OCI-LY3 (cell line): ENCODE measurements around the gene CELF1.

ENCODE experiments used
- H2AFZ ChIP-seq: fragments of 200-600, 300-600 bp; shearing (Covaris generic); 2 replicates; pipeline ENCODE4 v1.6.0; 2014; ENCODE audit warnings: antibody characterized with exemption, low read depth, low read length
- H3K27ac ChIP-seq: fragments of 200-600, 300-600 bp; sonication (generic); 2 replicates; pipeline ENCODE4 v1.5.1; 2014; ENCODE audit warnings: mild to moderate bottlenecking, low read length, moderate library complexity, mixed read lengths
- H3K27me3 ChIP-seq: fragments of 200-600, 300-600 bp; sonication (generic); 2 replicates; pipeline ENCODE4 v1.6.1; 2014; ENCODE audit warnings: low read depth, low read length, mixed read lengths
- H3K36me3 ChIP-seq: fragments of 200-600, 300-600 bp; sonication (generic); replicated peaks from 2 replicates; pipeline ENCODE3; 2014; ENCODE audit warnings: low read depth, low read length, mixed read lengths
- H3K4me1 ChIP-seq: fragments of 300-600, 200-600 bp; sonication (generic); 2 replicates; pipeline ENCODE4 v1.6.1; 2014; ENCODE audit warnings: low read length, mixed read lengths
- H3K4me2 ChIP-seq: fragments of 200-600, 300-600 bp; sonication (generic); 2 replicates; pipeline ENCODE4 v1.6.1; 2014; ENCODE audit warnings: low read length, mixed read lengths
- H3K4me3 ChIP-seq: fragments of 300-600, 200-600 bp; sonication (generic); 2 replicates; pipeline ENCODE4 v1.5.1; 2014; ENCODE audit warnings: antibody characterized with exemption, mild to moderate bottlenecking, low read length, moderate library complexity
- H3K79me2 ChIP-seq: fragments of 300-600, 200-600 bp; shearing (Covaris generic); 2 replicates; pipeline ENCODE4 v1.6.1; 2014; ENCODE audit warnings: mild to moderate bottlenecking, low read length, mixed read lengths
- H3K9ac ChIP-seq: fragments of 300-600, 200-600 bp; shearing (Covaris generic); 2 replicates; pipeline ENCODE4 v1.6.0; 2014; ENCODE audit warnings: mild to moderate bottlenecking, low read length, moderate library complexity
- H3K9me3 ChIP-seq: fragments of 200-600, 300-600 bp; shearing (Covaris generic); 2 replicates; pipeline ENCODE4 v1.6.1; 2014; ENCODE audit warnings: low read length, mixed read lengths; ENCODE audit not compliant: insufficient read depth
- H4K20me1 ChIP-seq: fragments of 200-600, 300-600 bp; sonication (generic); 2 replicates; pipeline ENCODE4 v1.6.1; 2016; ENCODE audit warnings: low read length, mixed read lengths; ENCODE audit not compliant: insufficient read depth
- CTCF ChIP-seq: fragments of 200-600, 300-600 bp; sonication (generic); IDR thresholded peaks from 2 replicates; pipeline ENCODE4 v1.5.1; 2014; ENCODE audit warnings: antibody characterized with exemption, low read length, low read depth
- EZH2phosphoT487 ChIP-seq: fragments of 200-600 bp; shearing (Covaris generic); IDR thresholded peaks from 2 replicates; pipeline ENCODE4 v1.6.1; 2018; ENCODE audit warnings: antibody characterized with exemption, mixed run types, low read depth

CELF1 gene

GRCh38 chr11:47593934-47594855, 41.3 kb upstream of the CELF1 start, which contains the start of gene C1QTNF4:
Gene C1QTNF4 (minus strand): TSS chr11:47594411. CDS start chr11:47590810, 3,601 bp downstream.
- Histone ChIP-seq H4K20me1 (no peaks in the 10 kb centered on the region), H3K4me2 (no peak within 1 kb of the TSS), H3K27me3 (no peaks in the 10 kb centered on the region), H3K4me1 (no peaks in the 10 kb centered on the region), H3K27ac (no peak within 1 kb of the TSS), H3K9me3 (no peaks in the 10 kb centered on the region), H3K4me3 (no peak within 1 kb of the TSS), H2AFZ (no peak within 1 kb of the TSS), H3K9ac (no peak within 1 kb of the TSS), H3K36me3 (no peaks in the 10 kb centered on the region), H3K79me2 (no peaks in the 10 kb centered on the region)
- no peak for TF ChIP-seq CTCF
- TF ChIP-seq EZH2phosphoT487, result no peak

- H3K79me2 ChIP-seq, result no peaks in the 10 kb centered on the region
- H3K4me1 ChIP-seq, result no peaks in the 10 kb centered on the region
- H3K27me3 ChIP-seq, result no peaks in the 10 kb centered on the region
- no peak overlapping the region for H3K4me3 ChIP-seq
- H3K27ac ChIP-seq, result no peak overlapping the region
- no peaks in the 10 kb centered on the region for H3K36me3 ChIP-seq
- no peak overlapping the region for H3K9ac ChIP-seq
- TF ChIP-seq CTCF (no peak), EZH2phosphoT487 (no peak)
- H3K9me3 ChIP-seq, result no peaks in the 10 kb centered on the region
- no peak overlapping the region for H3K4me2 ChIP-seq
- H2AFZ ChIP-seq, result no peak overlapping the region
- H4K20me1 ChIP-seq, result no peaks in the 10 kb centered on the region
These were observed 40.6 kb upstream of the CELF1 start for GRCh38 chr11:47593492-47593933.

- no peaks in the 10 kb centered on the region for H4K20me1 ChIP-seq
- H3K4me2 ChIP-seq, result no peak overlapping the region
- no peak for TF ChIP-seq CTCF
- TF ChIP-seq EZH2phosphoT487, result no peak
- H3K36me3 ChIP-seq, result no peaks in the 10 kb centered on the region
- no peaks in the 10 kb centered on the region for H3K4me1 ChIP-seq
- no peak overlapping the region for H2AFZ ChIP-seq
- no peaks in the 10 kb centered on the region for H3K27me3 ChIP-seq
- H3K9ac ChIP-seq, result no peak overlapping the region
- H3K27ac ChIP-seq, result no peak overlapping the region
- no peak overlapping the region for H3K4me3 ChIP-seq
- H3K79me2 ChIP-seq, result no peaks in the 10 kb centered on the region
- H3K9me3 ChIP-seq, result no peaks in the 10 kb centered on the region
These were observed 40.0 kb upstream of the CELF1 start for GRCh38 chr11:47592970-47593369.

GRCh38 chr11:47592251-47592650, 39.3 kb upstream of the CELF1 start:
- Histone ChIP-seq H3K27me3 (no peaks in the 10 kb centered on the region), H3K9ac (no peak overlapping the region), H3K4me1 (no peaks in the 10 kb centered on the region), H3K36me3 (no peaks in the 10 kb centered on the region), H3K4me2 (no peak overlapping the region), H3K27ac (no peak overlapping the region), H4K20me1 (no peaks in the 10 kb centered on the region), H3K79me2 (no peaks in the 10 kb centered on the region), H3K9me3 (no peaks in the 10 kb centered on the region), H3K4me3 (no peak overlapping the region), H2AFZ (no peak overlapping the region)
- TF ChIP-seq EZH2phosphoT487, result no peak
- no peak for TF ChIP-seq CTCF
